Body of pancreas (tissue), 4 donors: ENCODE data around the gene KCNAB2.

Experiments used
- CTCF ChIP-seq, 7 experiments: fragments of 450-650 bp in 4 of 7; fragments of 200-600 bp in 3 of 7; sonication (generic) in 3 of 7; IDR thresholded peaks; one replicate each; pipeline ENCODE4 v1.5.1; 2016 to 2019; ENCODE audit warnings: antibody characterized with exemption in 7 of 7
- POLR2A ChIP-seq, 3 donors: fragments of 450-650 bp; IDR thresholded peaks; one replicate each; pipeline ENCODE4 v1.6.1; 2016; ENCODE audit warnings: antibody characterized with exemption in 3 of 3, mild to moderate bottlenecking in 2 of 3

DNA sequence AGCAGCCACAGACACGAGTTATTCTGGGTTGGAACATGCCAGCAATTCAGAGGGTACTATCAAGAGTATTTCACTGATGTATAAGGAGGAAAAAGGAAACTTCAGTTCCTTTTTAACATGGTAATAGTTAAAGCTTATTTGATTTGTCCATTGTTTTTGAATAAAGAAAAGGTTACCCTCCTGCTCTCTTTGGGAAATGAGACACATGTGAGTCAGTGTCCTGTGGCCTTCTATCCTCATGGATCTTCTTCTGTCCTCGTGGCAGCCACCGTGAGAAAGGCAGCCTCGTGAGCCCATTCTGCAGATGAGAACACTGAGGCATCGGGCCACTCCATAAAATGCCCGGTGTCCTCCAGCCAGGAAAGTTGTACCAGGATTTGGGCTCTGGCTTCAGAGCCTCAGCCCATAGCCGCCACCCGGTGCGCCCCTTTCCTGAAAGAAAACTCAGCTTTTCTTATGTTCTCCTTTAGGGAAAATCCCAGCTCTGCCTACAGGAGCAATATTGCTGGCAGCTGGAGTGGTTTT is 24.8 kb downstream of the KCNAB2 start:
- TF ChIP-seq CTCF (IDR thresholded peaks at IDR 0.05) (no peak), POLR2A (IDR thresholded peaks at IDR 0.05) (no peak)
